GM18520 (cell line): Measurements from ENCODE around the gene LASP1NB.
"Not testable (repeated sequence)": the region's sequence is repeated elsewhere in the genome, so short reads cannot be mapped to it uniquely, and the experiment has no call there.

Experiments used
- ATAC-seq: cut with Tn5 transposase; IDR thresholded peaks from one replicate; pipeline ENCODE4 v1.9.1; 2021; ENCODE audit not compliant: unreplicated experiment

Gene LASP1NB

DNA sequence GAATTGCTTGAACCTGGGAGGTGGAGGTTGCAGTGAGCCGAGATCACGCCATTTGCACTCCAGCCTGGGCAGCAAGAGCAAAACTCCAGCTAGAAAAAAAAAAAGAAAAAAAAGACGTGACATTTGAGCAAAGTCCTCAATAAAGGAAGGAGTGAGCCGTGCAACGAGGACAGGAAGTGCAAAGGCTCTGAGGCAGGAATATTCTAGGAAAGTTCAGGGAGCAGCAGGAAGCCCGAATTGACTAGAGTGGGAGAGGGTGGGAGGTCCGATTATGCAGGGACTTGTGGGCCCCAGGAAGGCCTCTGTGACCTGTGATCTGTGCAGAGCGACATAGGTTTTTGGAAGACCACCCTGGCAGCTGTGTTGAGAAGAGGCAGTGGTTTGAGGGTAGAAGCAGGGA is 8.6 kb upstream of the LASP1NB start:
- no peak for ATAC-seq

DNA sequence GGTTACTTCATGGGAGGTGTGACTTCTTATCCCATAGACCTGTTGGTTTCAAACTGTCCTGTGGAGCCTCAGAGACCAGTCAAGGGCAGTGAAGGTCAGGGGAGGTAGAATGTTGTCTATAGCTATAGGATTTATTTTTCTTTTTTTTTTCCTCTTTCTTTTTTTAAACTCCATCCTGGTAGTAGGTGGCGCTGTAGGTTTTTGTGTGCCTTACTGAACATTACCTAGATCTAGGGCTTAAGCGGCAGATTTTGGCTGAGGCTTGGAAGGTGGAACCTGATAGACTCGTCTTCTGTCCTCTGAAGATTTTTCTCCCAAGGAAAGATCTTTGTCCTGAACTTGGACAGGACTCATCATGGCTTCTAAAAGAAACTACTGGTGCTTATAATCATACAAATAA is 8.2 kb upstream of the LASP1NB start:
- ATAC-seq = no peak

DNA sequence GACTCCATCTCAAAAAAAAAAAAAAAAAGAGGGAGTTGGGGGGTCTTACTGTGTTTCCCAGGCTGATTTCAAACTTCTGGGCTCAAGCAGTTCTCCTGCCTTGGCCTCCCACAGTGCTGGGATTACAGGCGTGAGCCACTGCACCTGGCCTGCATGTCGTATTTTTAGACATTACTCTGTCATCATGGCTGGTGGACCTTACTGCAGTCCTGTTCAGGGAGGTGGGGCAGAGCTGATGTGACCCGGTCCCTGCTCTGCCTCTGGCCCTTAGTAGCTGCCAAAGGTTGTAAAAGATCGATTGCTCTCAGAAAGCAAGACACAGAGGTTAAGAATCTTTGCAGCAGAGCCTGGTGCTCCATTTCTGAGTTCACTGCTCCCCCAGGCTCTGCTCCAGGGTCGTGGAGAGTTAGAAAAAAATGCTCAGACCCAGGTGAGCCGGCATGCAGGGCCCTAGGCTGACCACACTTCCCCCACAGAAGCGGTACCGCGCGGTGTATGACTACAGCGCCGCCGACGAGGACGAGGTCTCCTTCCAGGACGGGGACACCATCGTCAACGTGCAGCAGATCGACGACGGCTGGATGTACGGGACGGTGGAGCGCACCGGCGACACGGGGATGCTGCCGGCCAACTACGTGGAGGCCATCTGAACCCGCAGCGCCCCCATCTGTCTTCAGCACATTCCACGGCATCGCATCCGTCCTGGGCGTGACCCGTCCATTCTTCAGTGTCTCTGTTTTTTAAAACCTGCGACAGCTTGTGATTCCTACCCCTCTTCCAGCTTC is 7.1 kb upstream of the LASP1NB start:
- ATAC-seq = no peak

DNA sequence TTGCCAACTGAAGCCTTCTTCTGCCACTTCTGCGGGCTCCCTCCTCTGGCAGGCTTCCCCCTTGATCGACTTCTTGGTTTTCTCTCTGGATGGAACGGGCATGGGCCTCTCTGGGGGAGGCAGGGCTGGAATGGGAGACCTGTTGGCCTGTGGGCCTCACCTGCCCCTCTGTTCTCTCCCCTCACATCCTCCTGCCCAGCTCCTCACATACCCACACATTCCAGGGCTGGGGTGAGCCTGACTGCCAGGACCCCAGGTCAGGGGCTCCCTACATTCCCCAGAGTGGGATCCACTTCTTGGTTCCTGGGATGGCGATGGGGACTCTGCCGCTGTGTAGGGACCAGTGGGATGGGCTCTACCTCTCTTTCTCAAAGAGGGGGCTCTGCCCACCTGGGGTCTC is 6.5 kb upstream of the LASP1NB start:
- no peak for ATAC-seq

DNA sequence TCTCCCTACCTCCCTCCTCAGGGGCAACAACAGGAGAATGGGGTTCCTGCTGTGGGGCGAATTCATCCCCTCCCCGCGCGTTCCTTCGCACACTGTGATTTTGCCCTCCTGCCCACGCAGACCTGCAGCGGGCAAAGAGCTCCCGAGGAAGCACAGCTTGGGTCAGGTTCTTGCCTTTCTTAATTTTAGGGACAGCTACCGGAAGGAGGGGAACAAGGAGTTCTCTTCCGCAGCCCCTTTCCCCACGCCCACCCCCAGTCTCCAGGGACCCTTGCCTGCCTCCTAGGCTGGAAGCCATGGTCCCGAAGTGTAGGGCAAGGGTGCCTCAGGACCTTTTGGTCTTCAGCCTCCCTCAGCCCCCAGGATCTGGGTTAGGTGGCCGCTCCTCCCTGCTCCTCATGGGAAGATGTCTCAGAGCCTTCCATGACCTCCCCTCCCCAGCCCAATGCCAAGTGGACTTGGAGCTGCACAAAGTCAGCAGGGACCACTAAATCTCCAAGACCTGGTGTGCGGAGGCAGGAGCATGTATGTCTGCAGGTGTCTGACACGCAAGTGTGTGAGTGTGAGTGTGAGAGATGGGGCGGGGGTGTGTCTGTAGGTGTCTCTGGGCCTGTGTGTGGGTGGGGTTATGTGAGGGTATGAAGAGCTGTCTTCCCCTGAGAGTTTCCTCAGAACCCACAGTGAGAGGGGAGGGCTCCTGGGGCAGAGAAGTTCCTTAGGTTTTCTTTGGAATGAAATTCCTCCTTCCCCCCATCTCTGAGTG is 5.9 kb upstream of the LASP1NB start:
- no peak for ATAC-seq

DNA sequence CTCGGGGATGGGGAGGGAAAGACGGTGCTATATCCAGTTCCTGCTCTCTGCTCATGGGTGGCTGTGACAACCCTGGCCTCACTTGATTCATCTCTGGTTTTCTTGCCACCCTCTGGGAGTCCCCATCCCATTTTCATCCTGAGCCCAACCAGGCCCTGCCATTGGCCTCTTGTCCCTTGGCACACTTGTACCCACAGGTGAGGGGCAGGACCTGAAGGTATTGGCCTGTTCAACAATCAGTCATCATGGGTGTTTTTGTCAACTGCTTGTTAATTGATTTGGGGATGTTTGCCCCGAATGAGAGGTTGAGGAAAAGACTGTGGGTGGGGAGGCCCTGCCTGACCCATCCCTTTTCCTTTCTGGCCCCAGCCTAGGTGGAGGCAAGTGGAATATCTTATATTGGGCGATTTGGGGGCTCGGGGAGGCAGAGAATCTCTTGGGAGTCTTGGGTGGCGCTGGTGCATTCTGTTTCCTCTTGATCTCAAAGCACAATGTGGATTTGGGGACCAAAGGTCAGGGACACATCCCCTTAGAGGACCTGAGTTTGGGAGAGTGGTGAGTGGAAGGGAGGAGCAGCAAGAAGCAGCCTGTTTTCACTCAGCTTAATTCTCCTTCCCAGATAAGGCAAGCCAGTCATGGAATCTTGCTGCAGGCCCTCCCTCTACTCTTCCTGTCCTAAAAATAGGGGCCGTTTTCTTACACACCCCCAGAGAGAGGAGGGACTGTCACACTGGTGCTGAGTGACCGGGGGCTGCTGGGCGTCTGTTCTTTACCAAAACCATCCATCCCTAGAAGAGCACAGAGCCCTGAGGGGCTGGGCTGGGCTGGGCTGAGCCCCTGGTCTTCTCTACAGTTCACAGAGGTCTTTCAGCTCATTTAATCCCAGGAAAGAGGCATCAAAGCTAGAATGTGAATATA is 4.8 kb upstream of the LASP1NB start:
- no peak for ATAC-seq

DNA sequence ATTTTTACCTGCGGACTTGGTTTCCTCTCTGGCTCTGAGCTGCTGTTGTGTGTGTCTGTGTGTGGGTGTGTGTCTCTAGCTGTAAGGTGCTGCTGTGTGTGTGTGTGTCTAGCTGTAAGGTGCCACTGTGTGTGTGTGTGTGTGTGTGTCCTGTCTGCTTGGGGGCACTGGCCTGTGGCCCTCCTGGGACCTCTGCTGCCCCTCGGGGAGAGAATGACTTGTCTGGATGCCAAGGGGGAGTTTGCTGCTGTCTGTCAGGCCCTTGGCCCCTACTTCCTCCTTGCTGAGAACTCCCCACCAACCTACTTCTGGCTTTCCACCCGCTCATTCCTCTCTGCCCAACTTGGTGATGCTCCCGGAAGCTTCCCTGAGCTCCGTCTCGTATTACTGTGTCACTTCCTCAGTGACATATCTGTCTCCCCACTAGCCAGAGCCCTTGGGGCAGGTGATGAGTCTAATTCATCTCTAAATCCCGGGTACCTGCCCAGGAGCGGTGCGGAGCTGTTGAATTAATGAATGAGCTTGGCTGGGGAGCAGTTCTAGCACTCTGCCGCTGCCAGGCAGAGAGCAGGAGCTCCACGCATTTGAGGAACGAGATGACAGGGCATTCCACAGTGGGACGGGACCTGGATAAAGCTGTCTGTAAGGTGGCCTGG is 3.5 kb upstream of the LASP1NB start:
- no peak for ATAC-seq

DNA sequence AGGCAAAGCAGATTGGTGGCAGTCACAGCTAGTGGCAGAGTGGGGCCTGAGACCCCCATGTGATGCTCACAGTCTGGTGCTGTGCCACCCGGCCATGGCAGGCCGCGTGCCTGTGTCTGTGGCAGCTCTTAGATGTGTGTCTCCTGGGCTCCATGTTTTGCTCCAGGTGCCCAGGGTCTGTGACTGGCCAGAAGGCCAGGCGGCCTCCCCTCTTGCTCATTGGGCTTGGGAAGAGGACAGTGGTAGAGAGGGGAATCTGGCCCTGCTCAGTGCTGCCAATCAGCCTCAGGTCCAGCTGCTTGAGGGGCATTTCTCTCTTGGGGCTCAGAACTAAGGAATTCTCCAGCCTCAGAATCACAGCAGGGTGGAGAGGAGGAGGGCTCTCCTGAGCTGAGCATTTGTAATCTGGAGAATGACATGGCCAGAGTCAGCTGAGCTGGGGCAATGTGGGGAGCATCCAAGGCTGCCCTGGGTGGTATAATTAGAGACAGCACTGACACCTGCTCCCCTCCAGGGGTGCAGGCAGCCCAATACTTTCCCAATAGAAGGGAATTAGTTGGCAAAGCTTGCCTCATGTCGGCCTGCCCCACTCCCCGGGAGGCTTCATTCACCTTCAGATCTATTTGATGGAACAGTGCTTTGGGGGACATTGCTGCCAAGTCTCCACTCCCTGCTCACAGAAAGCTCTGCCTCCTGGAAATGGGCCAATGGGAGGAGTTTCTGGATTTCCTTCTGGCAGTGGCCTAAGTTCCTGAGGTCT is 2.7 kb upstream of the LASP1NB start:
- no peak for ATAC-seq

DNA sequence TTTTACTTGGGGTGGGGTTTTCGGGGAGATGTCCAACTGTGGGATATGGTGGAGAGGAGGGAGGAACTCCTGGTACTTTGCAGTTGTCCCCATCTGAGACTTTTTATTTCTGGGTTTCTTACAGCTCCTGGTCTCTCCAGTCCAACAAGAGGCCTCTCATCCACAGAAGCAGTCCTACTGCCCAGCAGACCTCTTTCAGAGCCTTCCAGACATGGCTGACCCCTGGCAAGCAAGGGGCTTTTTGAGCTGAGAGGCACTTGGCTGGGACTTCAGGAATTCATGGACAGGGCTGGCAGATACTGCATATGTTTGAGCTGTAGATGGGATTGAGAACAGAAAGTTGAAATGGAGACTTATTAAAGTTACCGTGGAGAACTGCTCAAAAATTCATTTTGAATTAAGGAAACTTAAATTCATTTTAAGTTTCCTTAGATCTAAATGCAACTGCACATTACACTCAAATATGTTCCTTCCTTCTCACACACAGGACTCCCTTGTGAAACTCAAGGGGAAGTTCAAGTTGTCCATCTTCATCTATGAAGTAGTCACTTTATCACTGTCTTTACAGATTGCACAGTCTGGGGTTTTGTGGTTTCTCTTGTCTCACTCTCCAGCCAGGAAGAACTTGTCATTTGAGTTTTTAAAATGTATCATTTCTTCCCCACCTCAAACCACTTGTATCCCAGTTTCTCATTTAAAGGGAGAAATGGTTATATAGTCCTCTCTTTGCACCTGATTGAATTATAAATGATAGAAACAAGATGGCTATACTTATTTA is 1.1 kb downstream of the LASP1NB start:
- no peak for ATAC-seq

DNA sequence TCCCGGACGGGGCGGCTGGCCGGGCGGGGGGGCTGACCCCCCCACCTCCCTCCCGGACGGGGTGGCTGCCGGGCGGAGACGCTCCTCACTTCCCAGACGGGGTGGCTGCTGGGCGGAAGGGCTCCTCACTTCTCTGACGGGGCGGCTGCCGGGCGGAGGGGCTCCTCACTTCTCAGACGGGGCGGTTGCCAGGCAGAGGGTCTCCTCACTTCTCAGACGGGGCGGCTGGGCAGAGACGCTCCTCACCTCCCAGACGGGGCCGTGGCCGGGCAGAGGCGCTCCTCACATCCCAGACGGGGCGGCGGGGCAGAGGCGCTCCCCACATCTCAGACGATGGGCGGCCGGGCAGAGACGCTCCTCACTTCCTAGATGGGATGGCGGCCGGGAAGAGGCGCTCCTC is 5.4 kb downstream of the LASP1NB start:
- not testable (repeated sequence) for ATAC-seq

DNA sequence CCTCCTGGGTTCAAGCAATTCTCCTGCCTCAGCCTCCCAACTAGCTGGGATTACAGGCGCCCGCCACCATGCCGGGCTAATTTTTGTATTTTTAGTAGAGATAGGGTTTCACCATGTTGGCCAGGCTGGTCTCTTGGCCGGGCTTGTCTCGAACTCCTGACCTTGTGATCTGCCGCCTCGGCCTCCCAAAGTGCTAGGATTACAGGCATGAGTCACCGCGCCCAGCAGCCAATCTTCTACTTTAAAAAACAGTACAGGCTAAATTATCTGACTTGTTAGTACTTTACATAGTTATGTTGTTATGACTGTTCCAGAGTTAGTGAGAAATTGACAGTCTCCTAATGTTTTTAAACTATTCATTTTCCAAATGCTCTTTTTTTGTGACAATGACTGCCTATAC is 8.5 kb downstream of the LASP1NB start:
- ATAC-seq = not testable (repeated sequence)

DNA sequence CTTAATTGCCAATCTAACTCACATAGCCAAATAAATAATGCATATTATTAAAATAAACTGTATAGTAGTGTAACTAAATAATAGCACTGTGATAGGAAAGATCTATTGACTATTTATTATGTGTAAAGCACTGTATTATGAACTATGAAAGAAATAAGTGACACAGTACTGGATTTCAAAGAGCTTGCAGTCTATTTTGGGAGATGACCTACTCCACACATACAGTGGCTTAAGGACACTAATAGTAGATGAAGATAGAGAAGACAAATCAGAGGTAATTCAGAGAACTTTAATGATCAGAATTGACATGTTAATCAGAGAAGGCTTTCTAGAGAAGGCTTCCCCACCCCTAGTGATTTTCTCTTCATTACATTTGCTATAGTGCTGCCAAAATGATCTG is 14.6 kb downstream of the LASP1NB start:
- no peak for ATAC-seq

DNA sequence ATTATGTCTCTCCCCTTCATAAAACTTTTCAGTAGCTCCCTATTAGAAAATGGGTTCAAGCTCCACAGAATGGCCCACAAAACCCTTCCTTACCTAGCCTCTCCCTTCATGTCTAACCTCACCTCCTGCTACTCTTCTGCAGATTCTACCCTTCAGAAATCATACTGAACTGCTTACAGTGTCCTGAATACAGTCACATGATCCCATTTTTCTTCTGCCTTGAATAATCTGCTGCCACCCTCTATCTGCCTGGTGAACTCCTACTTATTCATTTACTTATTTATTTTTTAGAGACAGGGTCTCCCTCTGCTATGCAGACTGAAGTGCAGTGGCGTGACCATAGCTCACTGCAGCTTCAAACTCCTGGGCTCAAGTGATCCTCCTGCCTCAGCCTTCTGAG is 15.0 kb downstream of the LASP1NB start:
- no peak for ATAC-seq

DNA sequence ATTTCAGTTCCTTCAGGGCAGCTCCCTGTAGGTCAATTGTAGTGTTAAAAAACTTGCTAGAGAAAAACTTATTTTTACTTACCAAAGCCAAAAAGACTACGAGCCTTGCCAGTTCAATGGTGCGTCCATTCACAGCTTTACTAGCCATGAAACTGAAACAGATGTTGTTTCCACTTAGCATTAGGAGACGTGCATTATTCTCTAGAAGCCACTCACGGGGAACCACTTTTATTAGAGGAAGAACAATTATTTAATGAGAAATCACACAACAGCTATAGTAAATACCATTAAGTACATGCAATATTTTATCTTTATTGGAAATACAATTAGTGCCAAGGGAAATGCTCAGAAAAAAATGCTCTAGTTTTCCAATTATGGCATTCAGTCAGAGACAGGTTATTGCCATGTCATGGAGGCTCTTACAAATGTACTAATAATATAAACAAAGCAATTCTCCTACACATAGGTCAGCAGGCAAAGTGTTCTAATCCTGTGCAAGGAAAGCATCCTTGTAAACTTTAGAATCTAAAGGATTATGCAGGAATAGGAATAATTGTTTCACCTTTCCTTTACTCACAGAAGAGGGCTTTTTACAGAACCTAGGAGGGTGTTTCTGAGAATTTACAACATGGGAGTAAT is 17.4 kb downstream of the LASP1NB start:
- no peak for ATAC-seq

DNA sequence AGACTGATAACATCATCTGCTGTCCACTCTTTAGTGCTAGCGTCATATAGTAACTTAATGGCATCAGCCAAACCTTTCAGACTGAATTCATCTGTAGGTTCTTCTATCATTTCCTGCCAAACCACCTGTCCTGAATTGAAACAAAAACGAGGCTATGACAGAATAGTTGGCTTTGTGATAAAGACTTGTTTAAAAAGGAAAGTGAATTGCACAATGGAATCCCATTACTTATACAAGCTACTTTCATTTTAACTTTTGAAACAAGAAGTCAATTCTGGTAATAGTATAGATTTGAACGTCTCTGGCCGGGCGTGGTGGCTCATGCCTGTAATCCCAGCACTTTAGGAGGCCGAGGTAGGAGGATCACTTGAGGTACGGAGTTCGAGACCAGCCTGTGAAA is 18.2 kb downstream of the LASP1NB start:
- no peak for ATAC-seq

DNA sequence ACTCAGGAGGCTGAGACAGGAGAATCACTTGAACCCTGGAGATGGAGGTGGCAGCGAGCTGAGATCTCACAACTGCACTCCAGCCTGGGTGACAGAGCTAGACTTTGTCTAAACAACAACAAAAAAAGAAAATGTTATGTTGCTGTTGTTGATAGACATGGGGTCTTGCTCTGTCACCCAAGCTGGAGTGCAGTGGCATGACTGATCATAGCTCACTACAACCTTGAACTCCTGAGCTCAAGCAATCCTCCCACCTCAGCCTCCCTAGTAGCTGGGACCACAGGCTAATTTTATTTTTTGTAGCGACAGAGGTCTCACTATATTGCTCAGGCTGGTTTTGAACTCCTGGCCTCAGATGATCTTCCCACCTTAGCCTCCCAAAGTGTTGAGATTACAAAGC is 21.8 kb downstream of the LASP1NB start:
- no peak for ATAC-seq

DNA sequence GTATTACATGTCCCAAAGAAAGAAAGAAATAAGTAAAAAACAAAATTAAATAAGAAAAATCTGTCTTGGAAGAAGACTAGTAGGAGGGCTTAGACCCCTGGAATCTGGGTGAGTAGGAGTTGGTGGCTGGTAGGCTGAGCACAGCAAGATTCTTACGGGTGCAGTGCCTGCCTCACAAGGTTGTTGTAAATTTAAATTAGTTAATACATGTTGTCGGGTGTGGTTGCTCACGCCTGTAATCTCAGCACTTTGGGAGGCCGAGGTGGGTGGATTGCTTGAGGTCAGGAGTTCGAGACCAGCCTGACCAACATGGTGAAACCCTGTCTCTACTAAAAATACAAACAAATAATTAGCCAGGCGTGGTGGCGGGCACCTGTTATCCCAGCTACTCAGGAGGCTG is 28.4 kb downstream of the LASP1NB start:
- not testable (repeated sequence) for ATAC-seq

DNA sequence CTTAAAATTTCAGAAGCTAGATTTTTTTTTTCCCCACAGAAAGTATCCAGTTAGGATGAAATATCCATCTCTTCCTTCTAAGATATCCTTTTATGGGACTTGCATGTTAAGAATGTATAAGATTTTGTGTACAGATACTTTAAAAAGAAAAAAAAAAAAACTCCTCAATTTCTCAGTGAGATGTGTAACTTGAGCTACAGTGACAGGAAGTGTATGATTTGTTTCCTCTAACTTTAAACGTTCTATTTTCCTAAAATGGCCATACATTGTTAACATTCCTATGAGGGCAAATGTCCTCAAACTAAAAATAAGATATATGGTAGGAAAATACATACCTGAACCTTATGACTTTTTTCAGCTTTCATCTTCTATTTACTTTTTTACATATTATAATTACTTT is 32.9 kb downstream of the LASP1NB start:
- ATAC-seq = no peak

DNA sequence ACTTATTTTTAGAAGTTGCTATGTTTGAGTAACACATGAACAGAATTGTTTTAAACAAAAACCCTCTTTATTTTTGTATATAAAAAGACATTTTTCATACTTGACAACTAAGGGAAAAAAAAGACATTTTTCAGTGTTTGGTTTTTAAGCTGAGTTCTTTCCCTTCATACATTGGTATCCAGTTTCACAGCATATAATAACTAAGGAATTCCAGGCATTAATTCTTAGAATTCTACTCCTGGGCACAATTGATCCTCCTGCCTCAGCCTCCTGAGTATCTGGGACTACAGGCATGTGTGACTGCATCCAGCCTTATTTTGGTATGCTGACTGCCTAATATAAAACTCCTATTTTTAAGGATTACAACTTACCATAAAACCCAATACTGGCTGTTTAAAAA is 33.3 kb downstream of the LASP1NB start:
- no peak for ATAC-seq
